Testis (tissue), 2 donors: ENCODE data around the gene EHBP1L1.

Experiments
- CTCF ChIP-seq, 3 experiments: fragments of 450-650 bp in 2 of 3; fragments of 200-600 bp in 1 of 3; sonication (generic) in 1 of 3; IDR thresholded peaks; one replicate each; pipeline ENCODE4 v1.5.1; 2016 to 2019; ENCODE audit warnings: antibody characterized with exemption in 3 of 3, mild to moderate bottlenecking in 2 of 3, moderate library complexity in 1 of 3
- POLR2A ChIP-seq: fragments of 450-650 bp; IDR thresholded peaks from one replicate; pipeline ENCODE4 v1.6.1; 2017; ENCODE audit warnings: antibody characterized with exemption, mild to moderate bottlenecking, moderate library complexity

DNA sequence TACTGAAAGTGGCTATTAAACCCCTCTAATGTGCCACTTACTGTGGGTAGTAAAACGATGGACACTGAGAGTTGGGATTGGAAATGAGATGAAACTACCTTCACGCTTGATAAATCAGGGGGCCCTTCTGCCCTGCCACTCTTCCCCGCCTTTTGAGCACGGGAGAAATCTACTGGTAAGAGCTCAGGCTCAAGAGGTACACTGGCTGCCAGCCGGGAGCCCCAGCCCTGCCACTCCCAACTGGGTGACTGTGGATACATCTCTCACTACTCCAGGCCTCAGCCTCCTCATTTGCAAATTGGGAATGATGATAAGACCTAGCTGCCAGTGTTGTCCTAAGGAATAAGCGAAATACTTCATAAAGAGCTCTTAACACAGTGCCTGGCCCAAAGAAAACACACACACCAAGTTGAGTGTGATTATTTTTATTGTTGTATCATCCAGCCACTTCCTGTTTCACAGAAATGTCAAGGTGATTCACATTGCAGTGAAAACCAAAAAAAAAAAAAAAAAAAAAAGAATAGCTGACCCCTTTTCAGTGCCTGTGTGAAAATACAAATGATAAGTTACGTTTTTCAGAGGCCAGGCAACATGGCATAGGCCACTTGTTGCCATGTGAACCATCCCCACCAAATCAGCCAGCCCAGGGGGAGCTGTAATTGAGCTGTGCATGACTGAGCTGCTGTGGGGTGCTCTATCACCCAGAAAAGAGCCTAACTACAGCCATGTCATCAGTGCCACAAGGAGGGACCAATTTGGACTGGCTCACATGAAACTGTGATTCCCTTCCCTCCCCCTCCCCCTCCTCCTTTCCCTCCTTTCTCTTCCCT lies 10.0 kb upstream of the EHBP1L1 start:
- no peak for TF ChIP-seq CTCF (IDR thresholded peaks at IDR 0.05)
- no peak for TF ChIP-seq POLR2A
